Activated CD8-positive, alpha-beta memory T cell treated with anti-CD3 and anti-CD28 coated beads for 48 hours (primary cell): ENCODE measurements around the gene UGT1A5.
"Not testable (repeated sequence)": the region's sequence is repeated elsewhere in the genome, so short reads cannot be mapped to it uniquely, and the experiment has no call there.

Source experiments
- DNase-seq, 3 experiments: peaks; one replicate each; pipeline ENCODE4 v3.0.0-alpha.2; 2020; ENCODE audit warnings: low read depth in 2 of 3, low spot score in 2 of 3

Gene UGT1A5

GRCh38 chr2:233693963-233694362 lies 18.7 kb upstream of the UGT1A5 start:
- DNase-seq = no peak

GRCh38 chr2:233698740-233699139 lies 14.0 kb upstream of the UGT1A5 start:
- DNase-seq = no peak

GRCh38 chr2:233699424-233700027 lies 13.2 kb upstream of the UGT1A5 start:
- DNase-seq = no peak

- no peak for DNase-seq
Observed at GRCh38 chr2:233700028-233700635, 12.6 kb upstream of the UGT1A5 start.

- DNase-seq = not testable (repeated sequence)
Observed at GRCh38 chr2:233700842-233701241, 11.9 kb upstream of the UGT1A5 start.

- DNase-seq = no peak
Observed at GRCh38 chr2:233702238-233702637, 10.5 kb upstream of the UGT1A5 start.

- DNase-seq = no peak
Observed at GRCh38 chr2:233705911-233706506, 6.7 kb upstream of the UGT1A5 start.

GRCh38 chr2:233706720-233707119 lies 6.0 kb upstream of the UGT1A5 start:
- no peak for DNase-seq

GRCh38 chr2:233707940-233708644 lies 4.6 kb upstream of the UGT1A5 start:
- DNase-seq = no peak

GRCh38 chr2:233708942-233709341 lies 3.8 kb upstream of the UGT1A5 start:
- no peak for DNase-seq

GRCh38 chr2:233711312-233712008 lies 1.2 kb upstream of the UGT1A5 start:
- peak; percentile 22 to 56 (median 41) for DNase-seq

GRCh38 chr2:233713262-233713615 lies 532 bp downstream of the UGT1A5 start:
- no peak for DNase-seq

- DNase-seq = no peak
Observed at GRCh38 chr2:233714121-233714520, 1.4 kb downstream of the UGT1A5 start.

- DNase-seq = no peak
Observed at GRCh38 chr2:233718552-233718951, 5.8 kb downstream of the UGT1A5 start, which contains the start of gene UGT1A4. UGT1A4 (plus strand) TSS chr2:233718736; CDS start chr2:233718821, 85 bp downstream.

GRCh38 chr2:233728723-233729301 lies 16.1 kb downstream of the UGT1A5 start, which contains the start of gene UGT1A3:
UGT1A3 (plus strand) TSS chr2:233729042; CDS start chr2:233729127, 85 bp downstream.
- no peak for DNase-seq

- DNase-seq = not testable (repeated sequence)
Observed at GRCh38 chr2:233736868-233737653, 24.4 kb downstream of the UGT1A5 start.

- DNase-seq = no peak
Observed at GRCh38 chr2:233740870-233741269, 28.2 kb downstream of the UGT1A5 start.

- no peak for DNase-seq
Observed at GRCh38 chr2:233743464-233744259, 31.0 kb downstream of the UGT1A5 start.

GRCh38 chr2:233745073-233745755 lies 32.5 kb downstream of the UGT1A5 start:
- no peak for DNase-seq
